H9 (cell line): ENCODE results near the gene CHD6. TPM values are rescaled to one million over a fixed set of nuclear protein-coding genes. Genes with fewer than 3 reads are reported as not detected.

Experiments
- DNase-seq: peaks from one replicate; pipeline ENCODE4 v3.0.0-alpha.2; 2017
- H2AFZ ChIP-seq: one replicate; pipeline ENCODE4 v1.6.1; 2013; ENCODE audit warnings: mild to moderate bottlenecking, low read length, control low read depth, moderate library complexity
- H2AK5ac ChIP-seq: 2 replicates; pipeline ENCODE4 v1.6.1; 2013; ENCODE audit warnings: low read length, control low read depth, mixed read lengths; ENCODE audit not compliant: insufficient read length
- H2BK120ac ChIP-seq: one replicate; pipeline ENCODE4 v1.6.1; 2013; ENCODE audit warnings: low read depth, mild to moderate bottlenecking, low read length, control low read depth, inconsistent platforms; ENCODE audit not compliant: poor library complexity, severe bottlenecking
- H2BK12ac ChIP-seq: 2 replicates; pipeline ENCODE4 v1.6.1; 2013; ENCODE audit warnings: low read length, control low read depth, mixed read lengths, low read depth; ENCODE audit not compliant: insufficient read length
- H2BK15ac ChIP-seq: 2 replicates; pipeline ENCODE4 v1.6.1; 2013; ENCODE audit warnings: low read depth, low read length, control low read depth
- H2BK20ac ChIP-seq: one replicate; pipeline ENCODE4 v1.6.1; 2013; ENCODE audit warnings: low read depth, mild to moderate bottlenecking, low read length, control low read depth, inconsistent platforms; ENCODE audit not compliant: poor library complexity, severe bottlenecking
- H2BK5ac ChIP-seq: 2 replicates; pipeline ENCODE4 v1.6.1; 2013; ENCODE audit warnings: low read length, control low read depth, mixed read lengths; ENCODE audit not compliant: insufficient read length
- H3K14ac ChIP-seq: 2 replicates; pipeline ENCODE4 v1.6.1; 2013; ENCODE audit warnings: low read length, control low read depth; ENCODE audit not compliant: insufficient read depth
- H3K18ac ChIP-seq: 2 replicates; pipeline ENCODE4 v1.6.1; 2013; ENCODE audit warnings: low read depth, mild to moderate bottlenecking, mixed read lengths, low read length, control low read depth; ENCODE audit not compliant: insufficient read length
- H3K23ac ChIP-seq: 2 replicates; pipeline ENCODE4 v1.6.1; 2013; ENCODE audit warnings: low read length, control low read depth, mixed read lengths, low read depth; ENCODE audit not compliant: insufficient read length
- H3K23me2 ChIP-seq: 2 replicates; pipeline ENCODE4 v1.6.1; 2013; ENCODE audit warnings: low read depth, mild to moderate bottlenecking, mixed read lengths, low read length, control low read depth; ENCODE audit not compliant: insufficient read length, poor library complexity, severe bottlenecking
- H3K27ac ChIP-seq: 2 replicates; pipeline ENCODE4 v1.5.1; 2013; ENCODE audit warnings: low read length, control low read depth, mixed read lengths, low read depth; ENCODE audit not compliant: insufficient read length
- H3K27me3 ChIP-seq: 2 replicates; pipeline ENCODE4 v1.6.1; 2013; ENCODE audit warnings: low read length, control low read depth, inconsistent platforms; ENCODE audit not compliant: insufficient read depth
- H3K4ac ChIP-seq: 2 replicates; pipeline ENCODE4 v1.6.1; 2013; ENCODE audit warnings: low read depth, mild to moderate bottlenecking, control low read depth, inconsistent platforms, low read length, moderate library complexity
- H3K4me1 ChIP-seq: 2 replicates; pipeline ENCODE4 v1.6.1; 2013; ENCODE audit warnings: low read length, control low read depth, inconsistent platforms; ENCODE audit not compliant: insufficient read depth
- H3K4me2 ChIP-seq: 2 replicates; pipeline ENCODE4 v1.6.1; 2013; ENCODE audit warnings: low read length, control low read depth, mixed read lengths; ENCODE audit not compliant: insufficient read length, insufficient read depth
- H3K56ac ChIP-seq: 2 replicates; pipeline ENCODE4 v1.6.1; 2013; ENCODE audit warnings: low read depth, mild to moderate bottlenecking, mixed read lengths, low read length, control low read depth; ENCODE audit not compliant: insufficient read length
- H3K79me1 ChIP-seq: 2 replicates; pipeline ENCODE4 v1.6.1; 2013; ENCODE audit warnings: low read depth, mild to moderate bottlenecking, moderate library complexity, low read length, control low read depth, inconsistent platforms; ENCODE audit not compliant: insufficient read depth, poor library complexity, severe bottlenecking
- H3K79me2 ChIP-seq: 2 replicates; pipeline ENCODE4 v1.6.1; 2013; ENCODE audit warnings: low read length, control low read depth, inconsistent platforms; ENCODE audit not compliant: insufficient read depth
- H3K9ac ChIP-seq: 2 replicates; pipeline ENCODE4 v1.6.1; 2013; ENCODE audit warnings: low read length, control low read depth, mixed read lengths; ENCODE audit not compliant: insufficient read length; ENCODE audit errors: extremely low read depth
- H3K9me3 ChIP-seq: one replicate; pipeline ENCODE4 v1.6.1; 2013; ENCODE audit warnings: low read depth, low read length, inconsistent platforms; ENCODE audit not compliant: control insufficient read depth
- H3T11ph ChIP-seq: one replicate; pipeline ENCODE4 v1.6.1; 2013; ENCODE audit warnings: mild to moderate bottlenecking, low read length, control low read depth, inconsistent platforms
- H4K20me1 ChIP-seq: one replicate; pipeline ENCODE4 v1.6.1; 2013; ENCODE audit not compliant: control insufficient read depth, insufficient read length, insufficient read depth
- H4K5ac ChIP-seq: 2 replicates; pipeline ENCODE4 v1.6.1; 2013; ENCODE audit warnings: low read depth, mild to moderate bottlenecking, mixed read lengths, low read length, control low read depth; ENCODE audit not compliant: insufficient read length
- H4K8ac ChIP-seq: replicated peaks from 2 replicates; pipeline ENCODE4 v1.6.1; 2013; ENCODE audit warnings: low read length, control low read depth, mixed read lengths, low read depth; ENCODE audit not compliant: insufficient read length
- H4K91ac ChIP-seq: 2 replicates; pipeline ENCODE4 v1.6.1; 2013; ENCODE audit warnings: low read depth, mild to moderate bottlenecking, moderate library complexity, mixed read lengths, low read length, control low read depth; ENCODE audit not compliant: insufficient read length
- H3K27ac Mint-ChIP-seq, 3 experiments: 2 replicates in 2 of 3; 3 replicates in 1 of 3; pipeline ENCODE4 v1.8.0; 2020 to 2021; ENCODE audit warnings: mixed read lengths in 3 of 3, mild to moderate bottlenecking in 1 of 3, moderate library complexity in 1 of 3
- H3K27me3 Mint-ChIP-seq: 2 replicates; pipeline ENCODE4 v1.8.0; 2021; ENCODE audit warnings: low read depth, mild to moderate bottlenecking, moderate library complexity, mixed read lengths
- H3K36me3 Mint-ChIP-seq, 3 experiments: 2 replicates in 2 of 3; 3 replicates in 1 of 3; pipeline ENCODE4 v1.8.0; 2020 to 2021; ENCODE audit warnings: low read depth in 3 of 3, mixed read lengths in 3 of 3; ENCODE audit not compliant: insufficient read depth in 1 of 3
- H3K4me1 Mint-ChIP-seq, 2 experiments: 2 replicates each; pipeline ENCODE4 v1.8.0; 2020; ENCODE audit warnings: mixed read lengths in 2 of 2
- H3K4me3 Mint-ChIP-seq, 2 experiments: 2 replicates in 1 of 2; 3 replicates in 1 of 2; pipeline ENCODE4 v1.8.0; 2020 to 2021; ENCODE audit warnings: mild to moderate bottlenecking in 2 of 2, mixed read lengths in 2 of 2, moderate library complexity in 1 of 2
- H3K9me3 Mint-ChIP-seq, 2 experiments: 2 replicates in 1 of 2; 3 replicates in 1 of 2; pipeline ENCODE4 v1.8.0; 2020; ENCODE audit warnings: mild to moderate bottlenecking in 2 of 2, mixed read lengths in 2 of 2, moderate library complexity in 1 of 2
- CTCF ChIP-seq: fragments of 200-600 bp; sonication (generic); conservative IDR thresholded peaks from 3 replicates; pipeline ENCODE4 v1.8.0; 2021; ENCODE audit warnings: antibody characterized with exemption, mild to moderate bottlenecking
- WGBS: extraction: QIAGEN DNeasy Blood & Tissue Kit; methylation state at CpG from one replicate; pipeline ENCODE4 v1.1.7; 2013; ENCODE audit warnings: missing lambda C conversion rate, low lambda C conversion rate, mixed read lengths; ENCODE audit not compliant: insufficient read length; ENCODE audit errors: extremely low coverage; 5-methylcytosine and 5-hydroxymethylcytosine counted together
- total RNA-seq: library from RNA; stranded (reverse); gene quantifications from 2 replicates; pipeline ENCODE4 v1.2.1, GENCODE V29; 2021

The CHD6 gene
- total RNA-seq, 1 experiment from 2014 or later, result 51.5 TPM

GRCh38 chr20:41392871-41393704, 225.1 kb downstream of the CHD6 start:
- Histone ChIP-seq H3K4me1 (peaks cover 8% of the 10 kb centered on the region; the same call in 1 of the 2 replicates), H2BK12ac (no peak overlapping the region), H2BK120ac (no peak overlapping the region), H3K23me2 (no peaks in the 10 kb centered on the region), H3K4ac (no peak overlapping the region), H4K91ac (no peak overlapping the region), H4K5ac (no peak overlapping the region), H2AK5ac (no peak overlapping the region), H3K18ac (no peak overlapping the region), H2BK5ac (no peak overlapping the region), H3K27me3 (no peaks in the 10 kb centered on the region), H4K8ac (no peak overlapping the region), H3K9ac (no peak overlapping the region), H3K56ac (no peak overlapping the region), H3T11ph (no peak overlapping the region), H3K79me2 (no peaks in the 10 kb centered on the region), H2BK20ac (no peak overlapping the region), H3K4me2 (no peak overlapping the region), H3K14ac (no peak overlapping the region), H3K79me1 (no peaks in the 10 kb centered on the region), H3K27ac (no peak overlapping the region), H4K20me1 (no peaks in the 10 kb centered on the region), H2AFZ (no peak overlapping the region), H3K9me3 (no peaks in the 10 kb centered on the region), H3K23ac (no peak overlapping the region), H2BK15ac (no peak overlapping the region)
- Mint-ChIP-seq H3K9me3 (no peaks in the 10 kb centered on the region), H3K27me3 (no peaks in the 10 kb centered on the region; the same call in 1 of the 2 replicates), H3K4me1 (peaks cover 22 to 24% of the 10 kb centered on the region in 2 experiments), H3K4me3 (no peak overlapping the region), H3K27ac (no peak overlapping the region), H3K36me3 (no peaks in the 10 kb centered on the region)
- no peak for DNase-seq
- TF ChIP-seq CTCF, result no peak
- no CpG with 5 or more reads among the region's 12 CpGs for WGBS
